ENCODE data around the gene TTLL13. TPM values are rescaled to one million over a fixed set of nuclear protein-coding genes. Genes with fewer than 3 reads are reported as not detected.

TTLL13 gene
- total and polyA plus RNA-seq, 9 of the 15 experiments (the other 6 are each of a cell fraction or from before 2014, with no cell fraction given): 0.05 to 0.24 (median 0.11) TPM; not detected in 1

GRCh38 chr15:90300988-90301706 lies 51.8 kb downstream of the TTLL13 start (continued):
- peak; percentile 53 for TF ChIP-seq CTCFL (IDR thresholded peaks at IDR 0.05; ENCODE audit: borderline replicate concordance, insufficient read depth, low read depth, low read length, poor library complexity, severe bottlenecking)
- peak; percentile 40 for TF ChIP-seq FIP1L1 (IDR thresholded peaks at IDR 0.05; ENCODE audit: low read depth, low read length, poor library complexity, severe bottlenecking)
- no peak for TF ChIP-seq ZNF224 (CRISPR knock-in tag; IDR thresholded peaks at IDR 0.05)
- no peak for TF ChIP-seq HNRNPK (IDR thresholded peaks at IDR 0.05; ENCODE audit: low read depth, low read length, poor library complexity, severe bottlenecking)
- TF ChIP-seq SP1 (CRISPR knock-in tag; IDR thresholded peaks at IDR 0.05): 0 out of 2 replicates have a peak, but pooled peaks have one; percentile 37
- no peak for TF ChIP-seq NCOA1 (IDR thresholded peaks at IDR 0.05; ENCODE audit: low read depth)
- TF ChIP-seq CREM (IDR thresholded peaks at IDR 0.05; ENCODE audit: low read depth): no peak
- TF ChIP-seq, protein P1, sequence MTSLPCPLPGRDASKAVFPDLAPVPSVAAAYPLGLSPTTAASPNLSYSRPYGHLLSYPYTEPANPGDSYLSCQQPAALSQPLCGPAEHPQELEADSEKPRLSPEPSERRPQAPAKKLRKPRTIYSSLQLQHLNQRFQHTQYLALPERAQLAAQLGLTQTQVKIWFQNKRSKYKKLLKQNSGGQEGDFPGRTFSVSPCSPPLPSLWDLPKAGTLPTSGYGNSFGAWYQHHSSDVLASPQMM (CRISPR knock-in tag; IDR thresholded peaks at IDR 0.05): no peak
- TF ChIP-seq KLF13 (tag; IDR thresholded peaks at IDR 0.05; ENCODE audit: borderline replicate concordance, low read depth): 0 out of 2 replicates have a peak, but pooled peaks have one; percentile 32
- no peak for TF ChIP-seq SIN3B (IDR thresholded peaks at IDR 0.05; ENCODE audit: low read depth)
- TF ChIP-seq CHD2 (IDR thresholded peaks at IDR 0.05; ENCODE audit: low read depth, low read length): no peak
- 0 out of 2 replicates have a peak, but pooled peaks have one; percentile 79 for TF ChIP-seq FOXP1 (CRISPR knock-in tag; IDR thresholded peaks at IDR 0.05)
- TF ChIP-seq L3MBTL2 (IDR thresholded peaks at IDR 0.05): peak; percentile 59
- TF ChIP-seq TAL1 (IDR thresholded peaks at IDR 0.05): no peak
- TF ChIP-seq ZNF561 (CRISPR knock-in tag; conservative IDR thresholded peaks at IDR 0.05): no peak
- TF ChIP-seq ZNF253 (CRISPR knock-in tag; conservative IDR thresholded peaks at IDR 0.05): no peak
- TF ChIP-seq ZNF121 (CRISPR knock-in tag; conservative IDR thresholded peaks at IDR 0.05): no peak
- no peak for TF ChIP-seq ZNF184 (CRISPR knock-in tag; IDR thresholded peaks at IDR 0.05)
- TF ChIP-seq, protein P2, sequence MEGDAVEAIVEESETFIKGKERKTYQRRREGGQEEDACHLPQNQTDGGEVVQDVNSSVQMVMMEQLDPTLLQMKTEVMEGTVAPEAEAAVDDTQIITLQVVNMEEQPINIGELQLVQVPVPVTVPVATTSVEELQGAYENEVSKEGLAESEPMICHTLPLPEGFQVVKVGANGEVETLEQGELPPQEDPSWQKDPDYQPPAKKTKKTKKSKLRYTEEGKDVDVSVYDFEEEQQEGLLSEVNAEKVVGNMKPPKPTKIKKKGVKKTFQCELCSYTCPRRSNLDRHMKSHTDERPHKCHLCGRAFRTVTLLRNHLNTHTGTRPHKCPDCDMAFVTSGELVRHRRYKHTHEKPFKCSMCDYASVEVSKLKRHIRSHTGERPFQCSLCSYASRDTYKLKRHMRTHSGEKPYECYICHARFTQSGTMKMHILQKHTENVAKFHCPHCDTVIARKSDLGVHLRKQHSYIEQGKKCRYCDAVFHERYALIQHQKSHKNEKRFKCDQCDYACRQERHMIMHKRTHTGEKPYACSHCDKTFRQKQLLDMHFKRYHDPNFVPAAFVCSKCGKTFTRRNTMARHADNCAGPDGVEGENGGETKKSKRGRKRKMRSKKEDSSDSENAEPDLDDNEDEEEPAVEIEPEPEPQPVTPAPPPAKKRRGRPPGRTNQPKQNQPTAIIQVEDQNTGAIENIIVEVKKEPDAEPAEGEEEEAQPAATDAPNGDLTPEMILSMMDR (IDR thresholded peaks at IDR 0.05 in 2 of 3, conservative IDR thresholded peaks at IDR 0.05 in 1 of 3; ENCODE audit: insufficient read depth in 2 of 3, low read depth in 1 of 3, low read length in 3 of 3): peak; percentile 81 to 94 (median 81)
- no peak for TF ChIP-seq OTX1 (CRISPR knock-in tag; IDR thresholded peaks at IDR 0.05)
- TF ChIP-seq PYGO2 (tag; IDR thresholded peaks at IDR 0.05): no peak
- no peak; the same call in 1 of the 2 replicates for TF ChIP-seq NFRKB (IDR thresholded peaks at IDR 0.05; ENCODE audit: low read depth)
- TF ChIP-seq FOXA1 (IDR thresholded peaks at IDR 0.05; ENCODE audit: borderline replicate concordance): no peak
- no peak for TF ChIP-seq ZNF778 (CRISPR knock-in tag; IDR thresholded peaks at IDR 0.05)

Measured in K562 (cell line).